Stomach (tissue), 9 donors: ENCODE results near the gene ADRM1. TPM values are rescaled to one million over a fixed set of nuclear protein-coding genes. Genes with fewer than 3 reads are reported as not detected.

ENCODE experiments used
- DNase-seq, 2 donors: peaks; one replicate each; pipeline versions ENCODE4 v3.0.0 to v3.0.0-alpha.2; 2013 to 2019
- H3K27ac ChIP-seq, 5 donors: fragments of 200-600 bp in 4 of 5; sonication (generic) in 4 of 5; one replicate each; pipeline ENCODE4 v1.5.1; 2013 to 2019; ENCODE audit warnings: mild to moderate bottlenecking in 1 of 5, moderate library complexity in 1 of 5
- H3K27me3 ChIP-seq, 3 donors: fragments of 200-600 bp; sonication (generic); one replicate each; pipeline ENCODE4 v1.5.1; 2017 to 2019; ENCODE audit warnings: mixed run types in 1 of 3
- H3K36me3 ChIP-seq, 4 donors: fragments of 200-600 bp; sonication (generic); 1 replicate in 3 of 4; 2 replicates in 1 of 4; pipeline ENCODE4 v1.5.1; 2016 to 2019
- H3K4me1 ChIP-seq, 4 donors: fragments of 200-600 bp; sonication (generic); one replicate each; pipeline ENCODE4 v1.5.1; 2016 to 2019
- H3K4me3 ChIP-seq, 4 donors: fragments of 200-600 bp; sonication (generic) in 3 of 4; one replicate each; pipeline ENCODE4 v1.5.1; 2016 to 2019; ENCODE audit warnings: mild to moderate bottlenecking in 1 of 4
- H3K9me3 ChIP-seq, 4 donors: fragments of 200-600 bp; sonication (generic); one replicate each; pipeline ENCODE4 v1.5.1; 2016 to 2019
- CTCF ChIP-seq, 7 experiments: fragments of 450-650 bp in 4 of 7; fragments of 200-600 bp in 3 of 7; sonication (generic) in 3 of 7; IDR thresholded peaks; one replicate each; pipeline ENCODE4 v1.5.1; 2016 to 2019; ENCODE audit warnings: antibody characterized with exemption in 7 of 7, control low read depth in 2 of 7, mild to moderate bottlenecking in 1 of 7
- EP300 ChIP-seq: sonication (generic); formaldehyde crosslinking; IDR thresholded peaks from one replicate; pipeline ENCODE4 v1.6.1; 2017; ENCODE audit warnings: antibody characterized with exemption
- POLR2A ChIP-seq, 4 donors: fragments of 450-650 bp; IDR thresholded peaks; one replicate each; pipeline ENCODE4 v1.6.1; 2016; ENCODE audit warnings: antibody characterized with exemption in 4 of 4, control low read depth in 2 of 4, mild to moderate bottlenecking in 1 of 4, moderate library complexity in 1 of 4
- POLR2AphosphoS5 ChIP-seq, 3 donors: sonication (generic); formaldehyde crosslinking; IDR thresholded peaks; one replicate each; pipeline ENCODE4 v1.6.1; 2016; ENCODE audit warnings: antibody characterized with exemption in 3 of 3
- WGBS, 5 donors: extraction: QIAGEN DNeasy Blood & Tissue Kit in 3 of 5; methylation state at CpG; one replicate each; pipeline versions ENCODE4 v1.1.5 to v1.1.7; 2013 to 2018; 5-methylcytosine and 5-hydroxymethylcytosine counted together
- intact Hi-C: fragments of 100-400 bp; cut with DNase I; formaldehyde crosslinking; loops from one replicate; pipeline ENCODE4 v1.15.1; 2023; ENCODE audit warnings: low total_unique reads
- polyA plus RNA-seq, 3 donors: library from polyadenylated mRNA; stranded (reverse); fragments of 200-250 nt; gene quantifications; one replicate each; pipeline ENCODE4 v1.2.3, GENCODE V29; 2013
- total RNA-seq, 5 donors: library from RNA; depleted of rRNA; stranded (reverse); fragments of >200 nt; gene quantifications; one replicate each; pipeline versions ENCODE4 v1.1.0 to v1.2.3, GENCODE V29; 2014 to 2016
- donor health status: healthy with polysubstance abuse.
- donor health status: Bipolar disorder and iron deficiency.
- donor health status: healthy.

Gene ADRM1
- total and polyA plus RNA-seq, 8 donors = 42.0 to 130 (median 83.7) TPM

- WGBS, 5 donors = 75 to 88% (median 79%) methylated on average over 11 to 29 of the region's 29 CpGs
- intact Hi-C loops = no loop called here
- peaks cover 9 to 35% (median 17%) of the 10 kb centered on the region in 4 donors for H3K4me1 ChIP-seq
- H3K36me3 ChIP-seq = peaks cover 71 to 100% (median 97%) of the 10 kb centered on the region in 4 donors
- TF ChIP-seq POLR2A (IDR thresholded peaks at IDR 0.05) = no peak
- TF ChIP-seq EP300 = no peak
- no peak for TF ChIP-seq CTCF (IDR thresholded peaks at IDR 0.05)
- no peak for TF ChIP-seq POLR2AphosphoS5 (IDR thresholded peaks at IDR 0.05)
- H3K27ac ChIP-seq = peak overlapping the region in 1 of 5 donors; percentile 30
- no peak for DNase-seq
- H3K27me3 ChIP-seq = no peaks in the 10 kb centered on the region
- no peaks in the 10 kb centered on the region for H3K9me3 ChIP-seq
- H3K4me3 ChIP-seq = no peak overlapping the region
These were observed 7.4 kb downstream of the ADRM1 start for GRCh38 chr20:62309947-62310756.

GRCh38 chr20:62310757-62311121, 7.9 kb downstream of the ADRM1 start:
- peaks cover 3 to 29% (median 11%) of the 10 kb centered on the region in 4 donors for H3K4me1 ChIP-seq
- no peak overlapping the region for H3K4me3 ChIP-seq
- no peak for DNase-seq
- H3K27me3 ChIP-seq = no peaks in the 10 kb centered on the region
- 53 to 74% (median 71%) methylated on average over 13 to 25 of the region's 25 CpGs for WGBS, 5 donors
- H3K36me3 ChIP-seq = peaks cover 71 to 100% (median 97%) of the 10 kb centered on the region in 4 donors
- H3K9me3 ChIP-seq = no peaks in the 10 kb centered on the region
- intact Hi-C loops = no loop called here
- peak overlapping the region in 1 of 5 donors; percentile 30 for H3K27ac ChIP-seq
- TF ChIP-seq POLR2AphosphoS5 (IDR thresholded peaks at IDR 0.05) (no peak), EP300 (no peak), CTCF (IDR thresholded peaks at IDR 0.05) (no peak), POLR2A (IDR thresholded peaks at IDR 0.05) (no peak)

- no peak for DNase-seq
- 88 to 96% (median 92%) methylated on average over 8 to 18 of the region's 18 CpGs for WGBS, 5 donors
- H3K27ac ChIP-seq = no peak overlapping the region
- H3K27me3 ChIP-seq = no peaks in the 10 kb centered on the region
- H3K4me3 ChIP-seq = no peak overlapping the region
- peaks cover 71 to 100% (median 97%) of the 10 kb centered on the region in 4 donors for H3K36me3 ChIP-seq
- peaks cover 0 to 25% (median 7%) of the 10 kb centered on the region in 4 donors for H3K4me1 ChIP-seq
- intact Hi-C loops = no loop called here
- TF ChIP-seq POLR2A (IDR thresholded peaks at IDR 0.05) (no peak), EP300 (no peak), CTCF (IDR thresholded peaks at IDR 0.05) (no peak), POLR2AphosphoS5 (IDR thresholded peaks at IDR 0.05) (no peak)
- no peaks in the 10 kb centered on the region for H3K9me3 ChIP-seq
These were observed 8.4 kb downstream of the ADRM1 start for GRCh38 chr20:62311150-62311549.

- H3K27me3 ChIP-seq = no peaks in the 10 kb centered on the region
- TF ChIP-seq POLR2A (IDR thresholded peaks at IDR 0.05) (no peak), POLR2AphosphoS5 (IDR thresholded peaks at IDR 0.05) (no peak), EP300 (no peak), CTCF (IDR thresholded peaks at IDR 0.05) (no peak)
- H3K27ac ChIP-seq = no peak overlapping the region
- peaks cover 0 to 16% (median 3%) of the 10 kb centered on the region in 4 donors for H3K4me1 ChIP-seq
- H3K4me3 ChIP-seq = no peak overlapping the region
- H3K36me3 ChIP-seq = peaks cover 71 to 100% (median 97%) of the 10 kb centered on the region in 4 donors
- intact Hi-C loops = no loop called here
- no peaks in the 10 kb centered on the region for H3K9me3 ChIP-seq
- no peak for DNase-seq
- WGBS, 5 donors = 89 to 95% (median 93%) methylated on average over 9 to 60 of the region's 60 CpGs
These were observed 9.2 kb downstream of the ADRM1 start for GRCh38 chr20:62311832-62312661.
